ENCODE results near the gene RAVER1.
"Not testable (repeated sequence)": the region's sequence is repeated elsewhere in the genome, so short reads cannot be mapped to it uniquely, and the experiment has no call there.

RAVER1 gene

GRCh38 chr19:10290357-10290875 is 42.9 kb downstream of the RAVER1 start:
- DNase-seq (ENCODE audit: low spot score): no peak

- DNase-seq (ENCODE audit: low spot score): no peak
Observed at GRCh38 chr19:10289836-10290356, 43.4 kb downstream of the RAVER1 start, which contains the start of gene ICAM5. Gene ICAM5 (plus strand): TSS chr19:10289952. CDS start chr19:10290044, 92 bp downstream.

- no peak for DNase-seq (ENCODE audit: low spot score)
Observed at GRCh38 chr19:10289167-10289835, 44.0 kb downstream of the RAVER1 start.

- DNase-seq (ENCODE audit: low spot score): no peak
Observed at GRCh38 chr19:10288662-10289166, 44.6 kb downstream of the RAVER1 start.

GRCh38 chr19:10286803-10287737 is 46.3 kb downstream of the RAVER1 start, which contains the start of gene ICAM4:
Gene ICAM4 (plus strand): TSS chr19:10286955. CDS start chr19:10287013, 58 bp downstream.
- DNase-seq (ENCODE audit: low spot score): no peak

- no peak for DNase-seq (ENCODE audit: low spot score)
Observed at GRCh38 chr19:10285393-10285792, 47.9 kb downstream of the RAVER1 start.

- no peak for DNase-seq (ENCODE audit: low spot score)
Observed at GRCh38 chr19:10284960-10285278, 48.4 kb downstream of the RAVER1 start.

- no peak for DNase-seq (ENCODE audit: low spot score)
Observed at GRCh38 chr19:10284065-10284959, 49.0 kb downstream of the RAVER1 start.

- no peak for DNase-seq (ENCODE audit: low spot score)
Observed at GRCh38 chr19:10283301-10284064, 49.8 kb downstream of the RAVER1 start.

- DNase-seq (ENCODE audit: low spot score): not testable (repeated sequence)
Observed at GRCh38 chr19:10282043-10282442, 51.3 kb downstream of the RAVER1 start.

- no peak for DNase-seq (ENCODE audit: low spot score)
Observed at GRCh38 chr19:10279737-10280442, 53.4 kb downstream of the RAVER1 start.

GRCh38 chr19:10278935-10279334 is 54.4 kb downstream of the RAVER1 start:
- no peak for DNase-seq (ENCODE audit: low spot score)

GRCh38 chr19:10277795-10278589 is 55.3 kb downstream of the RAVER1 start:
- no peak for DNase-seq (ENCODE audit: low spot score)

GRCh38 chr19:10274589-10274988 is 58.7 kb downstream of the RAVER1 start:
- DNase-seq (ENCODE audit: low spot score): no peak

- DNase-seq (ENCODE audit: low spot score): no peak
Observed at GRCh38 chr19:10271543-10272086, 61.7 kb downstream of the RAVER1 start.

- peak; percentile 84 for DNase-seq (ENCODE audit: low spot score)
Observed at GRCh38 chr19:10270616-10271394, 62.5 kb downstream of the RAVER1 start, which contains the start of gene ICAM1. Gene ICAM1 (plus strand): TSS chr19:10271120. CDS start chr19:10271160, 40 bp downstream.

GRCh38 chr19:10270180-10270615 is 63.1 kb downstream of the RAVER1 start:
- peak; percentile 40 for DNase-seq (ENCODE audit: low spot score)
